Tibial nerve (tissue), 4 donors: Measurements from ENCODE around the gene DHX58.

Experiments used
- CTCF ChIP-seq, 5 experiments: fragments of 200-600 bp in 3 of 5; fragments of 450-650 bp in 2 of 5; sonication (generic) in 3 of 5; IDR thresholded peaks; one replicate each; pipeline ENCODE4 v1.5.1; 2016 to 2019; ENCODE audit warnings: antibody characterized with exemption in 5 of 5, mild to moderate bottlenecking in 3 of 5, moderate library complexity in 2 of 5
- EP300 ChIP-seq, 2 donors: sonication (generic); formaldehyde crosslinking; IDR thresholded peaks; one replicate each; pipeline ENCODE4 v1.6.1; 2017; ENCODE audit warnings: antibody characterized with exemption in 2 of 2, mild to moderate bottlenecking in 1 of 2
- POLR2A ChIP-seq, 2 donors: fragments of 450-650 bp; IDR thresholded peaks; one replicate each; pipeline ENCODE4 v1.6.1; 2017; ENCODE audit warnings: antibody characterized with exemption in 2 of 2, mild to moderate bottlenecking in 2 of 2, moderate library complexity in 2 of 2

GRCh38 chr17:42117397-42118125 is 5.0 kb upstream of the DHX58 start:
- TF ChIP-seq CTCF (IDR thresholded peaks at IDR 0.05) (no peak), POLR2A (IDR thresholded peaks at IDR 0.05) (no peak), EP300 (IDR thresholded peaks at IDR 0.05) (no peak)
